H1 (cell line): ENCODE data around the gene GATB. TPM values are rescaled to one million over a fixed set of nuclear protein-coding genes. Genes with fewer than 3 reads are reported as not detected.

ENCODE experiments used
- EGR1 ChIP-seq: IDR thresholded peaks from 2 replicates; pipeline ENCODE4 v1.6.1; 2011; ENCODE audit warnings: low read depth, low read length, borderline replicate concordance
- KDM5A ChIP-seq: fragments of 200-600 bp; IDR thresholded peaks from 2 replicates; pipeline ENCODE4 v1.7.1; 2012; ENCODE audit warnings: mild to moderate bottlenecking, low read length, inconsistent platforms, mixed read lengths
- MAFK ChIP-seq: IDR thresholded peaks from 2 replicates; pipeline ENCODE4 v1.6.1; 2012; ENCODE audit warnings: low read depth, mild to moderate bottlenecking, improper control_type of control experiment, low read length
- SP1 ChIP-seq: IDR thresholded peaks from 2 replicates; pipeline ENCODE4 v1.6.1; 2011; ENCODE audit warnings: low read depth, low read length
- TAF7 ChIP-seq: optimal IDR thresholded peaks from 2 replicates; pipeline ENCODE3; 2011; ENCODE audit warnings: low read depth, mild to moderate bottlenecking, inconsistent platforms, low read length, moderate library complexity, borderline replicate concordance
- TBP ChIP-seq: IDR thresholded peaks from 2 replicates; pipeline ENCODE4 v1.6.1; 2011; ENCODE audit warnings: low read depth, low read length, improper control_type of control experiment
- polyA plus RNA-seq, 7 experiments: library from polyadenylated mRNA; depleted of rRNA in 3 of 7; stranded (reverse) in 5 of 7; unstranded in 2 of 7; fragments of >200 nt in 5 of 7; fragments of 200-250 nt in 2 of 7; gene quantifications; 1 replicate in 5 of 7; 2 replicates in 1 of 7; 4 replicates in 1 of 7; pipeline versions ENCODE4 v1.2.1 to v1.2.3, GENCODE V29; 2011 to 2013; ENCODE audit warnings: missing spikeins in 2 of 7, mixed read lengths in 2 of 7
- total RNA-seq: library from RNA; stranded (reverse); fragmentation: NEBNext Ultra II Directional; extraction: Animal tissue kit (Norgen Biotek cat#: 25700); gene quantifications from 2 replicates; pipeline ENCODE4 v1.2.1, GENCODE V29; 2021
- TF ChIP-seq, protein P1 (sequence below): fragments of 300-600 bp; sonication (generic); IDR thresholded peaks from 2 replicates; pipeline ENCODE4 v1.7.1; 2012; ENCODE audit warnings: low read length, moderate library complexity, mild to moderate bottlenecking, inconsistent platforms; ENCODE audit not compliant: insufficient replicate concordance

GATB gene
- total and polyA plus RNA-seq, 2 of the 8 experiments (the other 6 are each of a cell fraction or from before 2014, with no cell fraction given), result 15.3 to 18.0 TPM

DNA sequence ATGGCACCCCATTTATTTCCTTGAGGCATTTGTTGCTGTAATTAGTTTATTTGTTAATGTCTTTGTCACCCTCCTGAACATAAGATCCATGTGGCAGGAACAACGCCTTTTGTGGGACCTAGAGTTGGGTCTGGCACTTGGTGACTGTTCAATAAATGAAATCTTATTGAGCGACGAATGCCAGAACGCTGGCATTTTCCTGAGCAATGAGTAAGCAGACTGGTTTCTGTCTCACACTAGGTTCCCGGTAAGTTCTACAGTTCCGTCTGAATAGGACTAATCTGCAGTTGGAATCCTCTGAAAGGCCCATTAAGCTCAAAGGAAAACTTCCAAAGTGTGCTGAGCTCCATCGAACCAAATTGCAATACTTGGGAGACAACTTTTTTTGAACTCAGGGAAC lies 49.2 kb downstream of the GATB start (continued):
- no peak for TF ChIP-seq KDM5A
- TF ChIP-seq EGR1, result no peak
- TF ChIP-seq SP1, result no peak
- no peak for TF ChIP-seq MAFK
- TF ChIP-seq, protein P1, sequence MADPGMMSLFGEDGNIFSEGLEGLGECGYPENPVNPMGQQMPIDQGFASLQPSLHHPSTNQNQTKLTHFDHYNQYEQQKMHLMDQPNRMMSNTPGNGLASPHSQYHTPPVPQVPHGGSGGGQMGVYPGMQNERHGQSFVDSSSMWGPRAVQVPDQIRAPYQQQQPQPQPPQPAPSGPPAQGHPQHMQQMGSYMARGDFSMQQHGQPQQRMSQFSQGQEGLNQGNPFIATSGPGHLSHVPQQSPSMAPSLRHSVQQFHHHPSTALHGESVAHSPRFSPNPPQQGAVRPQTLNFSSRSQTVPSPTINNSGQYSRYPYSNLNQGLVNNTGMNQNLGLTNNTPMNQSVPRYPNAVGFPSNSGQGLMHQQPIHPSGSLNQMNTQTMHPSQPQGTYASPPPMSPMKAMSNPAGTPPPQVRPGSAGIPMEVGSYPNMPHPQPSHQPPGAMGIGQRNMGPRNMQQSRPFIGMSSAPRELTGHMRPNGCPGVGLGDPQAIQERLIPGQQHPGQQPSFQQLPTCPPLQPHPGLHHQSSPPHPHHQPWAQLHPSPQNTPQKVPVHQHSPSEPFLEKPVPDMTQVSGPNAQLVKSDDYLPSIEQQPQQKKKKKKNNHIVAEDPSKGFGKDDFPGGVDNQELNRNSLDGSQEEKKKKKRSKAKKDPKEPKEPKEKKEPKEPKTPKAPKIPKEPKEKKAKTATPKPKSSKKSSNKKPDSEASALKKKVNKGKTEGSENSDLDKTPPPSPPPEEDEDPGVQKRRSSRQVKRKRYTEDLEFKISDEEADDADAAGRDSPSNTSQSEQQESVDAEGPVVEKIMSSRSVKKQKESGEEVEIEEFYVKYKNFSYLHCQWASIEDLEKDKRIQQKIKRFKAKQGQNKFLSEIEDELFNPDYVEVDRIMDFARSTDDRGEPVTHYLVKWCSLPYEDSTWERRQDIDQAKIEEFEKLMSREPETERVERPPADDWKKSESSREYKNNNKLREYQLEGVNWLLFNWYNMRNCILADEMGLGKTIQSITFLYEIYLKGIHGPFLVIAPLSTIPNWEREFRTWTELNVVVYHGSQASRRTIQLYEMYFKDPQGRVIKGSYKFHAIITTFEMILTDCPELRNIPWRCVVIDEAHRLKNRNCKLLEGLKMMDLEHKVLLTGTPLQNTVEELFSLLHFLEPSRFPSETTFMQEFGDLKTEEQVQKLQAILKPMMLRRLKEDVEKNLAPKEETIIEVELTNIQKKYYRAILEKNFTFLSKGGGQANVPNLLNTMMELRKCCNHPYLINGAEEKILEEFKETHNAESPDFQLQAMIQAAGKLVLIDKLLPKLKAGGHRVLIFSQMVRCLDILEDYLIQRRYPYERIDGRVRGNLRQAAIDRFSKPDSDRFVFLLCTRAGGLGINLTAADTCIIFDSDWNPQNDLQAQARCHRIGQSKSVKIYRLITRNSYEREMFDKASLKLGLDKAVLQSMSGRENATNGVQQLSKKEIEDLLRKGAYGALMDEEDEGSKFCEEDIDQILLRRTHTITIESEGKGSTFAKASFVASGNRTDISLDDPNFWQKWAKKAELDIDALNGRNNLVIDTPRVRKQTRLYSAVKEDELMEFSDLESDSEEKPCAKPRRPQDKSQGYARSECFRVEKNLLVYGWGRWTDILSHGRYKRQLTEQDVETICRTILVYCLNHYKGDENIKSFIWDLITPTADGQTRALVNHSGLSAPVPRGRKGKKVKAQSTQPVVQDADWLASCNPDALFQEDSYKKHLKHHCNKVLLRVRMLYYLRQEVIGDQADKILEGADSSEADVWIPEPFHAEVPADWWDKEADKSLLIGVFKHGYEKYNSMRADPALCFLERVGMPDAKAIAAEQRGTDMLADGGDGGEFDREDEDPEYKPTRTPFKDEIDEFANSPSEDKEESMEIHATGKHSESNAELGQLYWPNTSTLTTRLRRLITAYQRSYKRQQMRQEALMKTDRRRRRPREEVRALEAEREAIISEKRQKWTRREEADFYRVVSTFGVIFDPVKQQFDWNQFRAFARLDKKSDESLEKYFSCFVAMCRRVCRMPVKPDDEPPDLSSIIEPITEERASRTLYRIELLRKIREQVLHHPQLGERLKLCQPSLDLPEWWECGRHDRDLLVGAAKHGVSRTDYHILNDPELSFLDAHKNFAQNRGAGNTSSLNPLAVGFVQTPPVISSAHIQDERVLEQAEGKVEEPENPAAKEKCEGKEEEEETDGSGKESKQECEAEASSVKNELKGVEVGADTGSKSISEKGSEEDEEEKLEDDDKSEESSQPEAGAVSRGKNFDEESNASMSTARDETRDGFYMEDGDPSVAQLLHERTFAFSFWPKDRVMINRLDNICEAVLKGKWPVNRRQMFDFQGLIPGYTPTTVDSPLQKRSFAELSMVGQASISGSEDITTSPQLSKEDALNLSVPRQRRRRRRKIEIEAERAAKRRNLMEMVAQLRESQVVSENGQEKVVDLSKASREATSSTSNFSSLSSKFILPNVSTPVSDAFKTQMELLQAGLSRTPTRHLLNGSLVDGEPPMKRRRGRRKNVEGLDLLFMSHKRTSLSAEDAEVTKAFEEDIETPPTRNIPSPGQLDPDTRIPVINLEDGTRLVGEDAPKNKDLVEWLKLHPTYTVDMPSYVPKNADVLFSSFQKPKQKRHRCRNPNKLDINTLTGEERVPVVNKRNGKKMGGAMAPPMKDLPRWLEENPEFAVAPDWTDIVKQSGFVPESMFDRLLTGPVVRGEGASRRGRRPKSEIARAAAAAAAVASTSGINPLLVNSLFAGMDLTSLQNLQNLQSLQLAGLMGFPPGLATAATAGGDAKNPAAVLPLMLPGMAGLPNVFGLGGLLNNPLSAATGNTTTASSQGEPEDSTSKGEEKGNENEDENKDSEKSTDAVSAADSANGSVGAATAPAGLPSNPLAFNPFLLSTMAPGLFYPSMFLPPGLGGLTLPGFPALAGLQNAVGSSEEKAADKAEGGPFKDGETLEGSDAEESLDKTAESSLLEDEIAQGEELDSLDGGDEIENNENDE, result no peak
- no peak for TF ChIP-seq TBP
- no peak for TF ChIP-seq TAF7
